Measurements from ENCODE around the gene HEXIM1.

Gene HEXIM1

GRCh38 chr17:45130681-45131615, 17.3 kb upstream of the HEXIM1 start:
- no peak for DNase-seq (ENCODE audit: low spot score)

GRCh38 chr17:45131616-45132319, 16.5 kb upstream of the HEXIM1 start:
- peak; percentile 57 for DNase-seq (ENCODE audit: low spot score)

- DNase-seq (ENCODE audit: low spot score), result no peak
Observed at GRCh38 chr17:45132320-45132571, 16.0 kb upstream of the HEXIM1 start, which contains the start of gene PLCD3. Gene PLCD3 (minus strand): TSS chr17:45132515. CDS start chr17:45132410, 105 bp downstream.

GRCh38 chr17:45132572-45133463, 15.5 kb upstream of the HEXIM1 start:
- peak; percentile 94 for DNase-seq (ENCODE audit: low spot score)

GRCh38 chr17:45135192-45135977, 12.9 kb upstream of the HEXIM1 start, which contains the start of gene ACBD4:
Gene ACBD4 (plus strand): TSS chr17:45135687. CDS start chr17:45136145, 458 bp downstream.
- DNase-seq (ENCODE audit: low spot score), result peak; percentile 97

GRCh38 chr17:45135978-45136791, 12.1 kb upstream of the HEXIM1 start:
- no peak for DNase-seq (ENCODE audit: low spot score)

- DNase-seq (ENCODE audit: low spot score), result no peak
Observed at GRCh38 chr17:45136846-45137560, 11.3 kb upstream of the HEXIM1 start.

- DNase-seq (ENCODE audit: low spot score), result no peak
Observed at GRCh38 chr17:45137561-45138305, 10.5 kb upstream of the HEXIM1 start.

GRCh38 chr17:45138911-45139532, 9.3 kb upstream of the HEXIM1 start:
- no peak for DNase-seq (ENCODE audit: low spot score)

GRCh38 chr17:45139533-45139920, 8.7 kb upstream of the HEXIM1 start:
- no peak for DNase-seq (ENCODE audit: low spot score)

GRCh38 chr17:45143094-45143670, 5.1 kb upstream of the HEXIM1 start:
- DNase-seq (ENCODE audit: low spot score), result no peak

GRCh38 chr17:45143767-45144198, 4.5 kb upstream of the HEXIM1 start:
- peak; percentile 78 for DNase-seq (ENCODE audit: low spot score)

GRCh38 chr17:45144199-45145034, 3.9 kb upstream of the HEXIM1 start:
- peak; percentile 56 for DNase-seq (ENCODE audit: low spot score)

- DNase-seq (ENCODE audit: low spot score), result no peak
Observed at GRCh38 chr17:45145035-45145389, 3.3 kb upstream of the HEXIM1 start.

- DNase-seq (ENCODE audit: low spot score), result no peak
Observed at GRCh38 chr17:45146166-45146565, 2.1 kb upstream of the HEXIM1 start.

- DNase-seq (ENCODE audit: low spot score), result no peak
Observed at GRCh38 chr17:45146592-45146889, 1.7 kb upstream of the HEXIM1 start.

GRCh38 chr17:45146890-45147580, 1.2 kb upstream of the HEXIM1 start:
- peak; percentile 53 for DNase-seq (ENCODE audit: low spot score)
